GM19043 (cell line): ENCODE data around the gene SQOR.

Experiments used
- ATAC-seq: cut with Tn5 transposase; IDR thresholded peaks from one replicate; pipeline ENCODE4 v1.9.1; 2021; ENCODE audit warnings: low read depth; ENCODE audit not compliant: unreplicated experiment

Gene SQOR

DNA sequence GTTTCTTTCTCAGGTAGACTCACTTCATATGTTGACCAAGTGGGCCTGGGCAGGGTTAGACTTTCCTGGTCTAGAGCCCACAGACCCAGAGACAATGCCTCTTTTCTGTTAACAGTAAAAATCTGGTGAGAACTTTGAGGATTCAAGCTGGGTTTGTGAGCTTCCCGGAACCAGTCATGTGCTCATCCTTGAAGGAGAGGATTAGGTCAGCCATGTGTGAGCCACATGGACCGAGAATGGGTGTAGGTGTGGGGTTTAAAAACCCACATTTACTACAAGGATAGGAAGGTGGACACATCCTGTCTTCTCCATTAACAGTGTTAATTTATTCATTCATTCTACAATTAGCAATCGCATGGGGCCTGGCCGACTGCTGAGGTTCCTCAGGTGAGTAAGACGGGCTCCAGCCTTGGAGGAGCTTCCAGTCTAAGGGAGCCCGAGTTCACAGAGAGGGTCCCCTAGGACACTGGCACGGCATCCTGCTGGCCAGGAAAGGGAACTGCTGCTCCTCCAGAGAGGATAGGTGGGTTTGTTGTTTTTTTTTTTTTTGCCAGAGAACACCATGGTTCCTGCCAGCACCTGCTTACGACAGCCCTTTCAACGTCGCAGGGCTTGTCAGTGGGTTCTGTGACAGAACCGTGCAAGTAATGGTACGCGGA, 69.0 kb downstream of the SQOR start:
- no peak for ATAC-seq

DNA sequence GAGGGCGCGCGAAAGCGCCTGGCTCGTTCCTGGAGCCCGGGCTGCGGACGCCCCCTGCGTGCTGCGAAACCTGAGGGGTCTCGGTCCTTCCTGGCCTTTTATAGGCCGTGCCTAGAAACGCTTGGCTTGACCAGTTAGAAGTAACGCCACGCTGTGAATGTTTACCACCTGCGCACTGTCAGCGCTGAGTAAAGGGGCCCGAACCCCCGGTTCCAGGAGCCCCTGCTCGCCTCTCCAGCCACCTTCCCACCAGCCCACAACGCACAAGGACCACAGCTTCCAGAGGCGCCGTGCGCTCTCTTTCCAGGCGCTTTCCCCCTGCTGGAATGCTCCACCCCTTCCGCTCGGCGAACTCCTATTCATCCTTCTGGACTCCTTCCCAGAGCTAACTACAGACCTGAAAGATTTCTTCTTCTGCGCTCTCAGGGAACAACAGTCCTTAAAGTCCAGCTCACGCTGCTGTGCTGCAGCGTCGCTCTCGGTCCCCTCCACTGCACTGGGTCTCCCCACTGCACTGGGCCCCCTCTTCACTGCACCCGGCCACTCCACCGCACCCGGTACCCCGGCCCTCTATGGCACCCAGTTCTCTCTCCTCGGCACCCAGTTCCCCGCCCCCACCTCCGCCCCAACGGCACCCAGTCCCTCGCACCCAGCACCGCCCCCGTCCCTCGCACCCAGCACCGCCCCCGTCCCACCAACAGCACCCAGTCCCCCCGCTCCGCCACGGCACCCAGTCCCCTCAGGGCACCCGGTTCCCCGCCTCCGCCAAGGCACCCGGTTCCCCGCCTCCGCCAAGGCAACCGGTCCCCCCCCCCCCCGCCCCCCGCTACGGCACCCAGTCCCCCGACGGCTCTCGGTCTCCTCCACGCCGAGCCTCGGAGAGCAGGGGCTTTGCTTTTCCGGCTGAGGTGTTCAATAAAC, 69.8 kb downstream of the SQOR start:
- ATAC-seq: no peak

GRCh38 chr15:45705510-45706473, 71.0 kb downstream of the SQOR start:
- peak; percentile 87 for ATAC-seq

- no peak for ATAC-seq
Observed at GRCh38 chr15:45710657-45711056, 75.8 kb downstream of the SQOR start.

GRCh38 chr15:45714590-45715488, 80.0 kb downstream of the SQOR start:
- no peak for ATAC-seq

GRCh38 chr15:45715528-45715927, 80.7 kb downstream of the SQOR start:
- ATAC-seq: no peak

- no peak for ATAC-seq
Observed at GRCh38 chr15:45719490-45719889, 84.7 kb downstream of the SQOR start.

DNA sequence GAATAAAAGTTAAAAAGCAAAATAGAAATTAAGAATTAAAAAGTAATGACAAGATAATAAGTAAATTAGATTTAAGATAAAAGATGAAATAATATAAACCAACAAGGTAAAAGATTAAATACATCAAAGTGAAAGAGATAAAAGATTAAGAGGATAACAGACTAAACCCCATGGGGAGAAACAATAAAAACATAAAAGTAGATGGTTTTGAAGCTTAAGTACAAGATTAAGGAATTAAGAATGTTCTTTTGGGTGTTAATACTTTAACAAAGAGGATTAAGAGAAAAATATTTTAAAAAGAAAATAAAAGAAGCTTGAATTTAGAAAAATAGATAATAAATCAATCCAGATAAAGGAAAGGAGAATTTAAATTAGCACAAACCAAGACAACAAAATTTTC, 85.4 kb downstream of the SQOR start:
- ATAC-seq: no peak

- no peak for ATAC-seq
Observed at GRCh38 chr15:45728641-45729040, 93.8 kb downstream of the SQOR start.

- no peak for ATAC-seq
Observed at GRCh38 chr15:45729141-45729540, 94.3 kb downstream of the SQOR start.

GRCh38 chr15:45731343-45731742, 96.5 kb downstream of the SQOR start:
- ATAC-seq: no peak

- ATAC-seq: no peak
Observed at GRCh38 chr15:45732662-45733061, 97.8 kb downstream of the SQOR start.

DNA sequence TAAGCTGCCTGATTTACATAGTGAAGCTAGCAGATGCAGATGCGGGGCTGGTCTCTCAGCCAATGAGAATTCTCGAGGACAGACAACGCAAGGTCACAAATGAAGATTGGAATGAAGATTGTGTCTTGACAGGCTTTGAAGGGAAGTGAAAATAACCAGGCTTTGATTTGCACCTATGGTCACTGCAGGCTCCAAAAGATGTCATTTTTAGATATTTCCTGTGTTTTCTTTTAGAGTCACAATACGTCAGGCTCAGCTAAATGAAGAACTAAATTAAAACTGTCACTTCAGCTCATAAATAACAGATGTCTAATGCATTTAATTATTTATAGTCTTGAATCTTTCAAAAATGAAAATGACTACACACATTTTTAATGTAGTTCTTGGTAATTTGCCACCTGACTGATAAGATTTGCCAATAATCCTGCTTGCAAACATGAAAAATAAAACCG, 99.5 kb downstream of the SQOR start:
- ATAC-seq: no peak
